ENCODE data around the gene ATP1B1.
A peak's percentile ranks its signal among the peaks of the same experiment; 100 is the strongest.

ATP1B1 gene

DNA sequence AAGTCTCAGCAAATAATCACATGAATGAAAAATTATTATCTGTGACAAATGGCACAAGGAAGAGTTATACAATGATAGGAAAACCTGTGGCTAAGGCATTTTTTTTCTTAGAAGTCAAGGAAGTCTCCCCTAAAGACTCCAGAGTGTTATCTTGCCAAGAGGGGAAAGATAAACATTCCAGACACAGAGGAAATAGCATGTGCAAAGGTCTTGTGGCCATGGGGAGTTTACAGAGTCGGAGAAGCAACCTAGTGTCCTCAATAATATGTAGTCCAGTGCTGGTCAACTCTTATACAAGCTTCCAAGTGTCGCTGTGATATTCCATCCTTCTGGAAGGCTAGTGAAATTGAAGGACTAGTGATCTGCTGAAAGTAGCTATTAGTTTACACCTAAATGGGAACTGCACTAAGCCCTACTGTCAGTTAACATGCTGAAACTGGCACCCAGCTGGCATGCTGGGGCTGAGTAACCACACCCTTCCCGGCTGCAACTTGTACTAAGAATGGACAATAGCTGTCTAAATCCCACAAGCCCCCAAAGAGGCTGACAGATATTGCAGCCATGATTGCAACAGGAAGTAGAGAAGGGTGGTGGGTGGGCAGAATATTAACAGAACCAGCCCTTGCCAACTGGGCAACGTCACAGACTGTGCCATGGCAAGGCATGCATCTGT lies 11.5 kb upstream of the ATP1B1 start:
- no peak for DNase-seq (ENCODE audit: low spot score)

DNA sequence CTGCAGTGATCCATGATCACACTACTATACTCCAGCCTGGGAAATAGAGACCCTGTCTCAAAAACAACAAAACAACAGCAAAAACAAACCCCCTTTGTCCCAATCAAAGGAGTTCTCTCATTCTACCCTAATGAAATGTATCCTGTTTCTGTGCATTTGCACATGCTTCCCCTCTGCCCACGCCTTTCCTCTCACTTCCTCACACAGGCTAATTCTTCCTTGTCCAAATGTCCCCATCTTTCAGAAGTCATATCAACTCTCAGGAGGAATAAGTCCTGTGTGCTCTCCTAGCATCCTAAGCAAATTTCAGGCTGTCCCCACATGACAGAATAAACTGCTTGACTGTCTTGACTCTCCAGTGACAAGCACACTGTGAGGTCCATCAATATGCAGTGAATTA lies 8.1 kb upstream of the ATP1B1 start:
- no peak for DNase-seq (ENCODE audit: low spot score)

DNA sequence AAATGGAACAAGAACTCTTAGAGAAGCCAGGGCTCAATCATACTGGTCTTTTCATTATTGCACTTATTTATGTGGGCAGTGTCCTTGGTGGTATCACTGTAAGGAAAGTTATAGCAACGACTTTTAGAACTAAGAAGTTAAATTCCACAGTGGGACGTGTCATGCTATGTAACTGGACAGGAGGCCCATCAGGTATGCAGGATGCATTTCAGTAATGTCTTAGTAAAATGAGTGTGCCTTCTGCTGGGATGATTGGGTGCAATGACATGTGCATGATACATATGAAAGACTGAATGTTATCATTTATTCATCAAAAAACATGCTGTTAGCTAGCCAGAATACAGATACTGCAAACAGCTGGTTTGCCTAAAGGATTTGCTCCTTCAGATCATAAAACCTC lies 6.9 kb upstream of the ATP1B1 start:
- no peak for DNase-seq (ENCODE audit: low spot score)

DNA sequence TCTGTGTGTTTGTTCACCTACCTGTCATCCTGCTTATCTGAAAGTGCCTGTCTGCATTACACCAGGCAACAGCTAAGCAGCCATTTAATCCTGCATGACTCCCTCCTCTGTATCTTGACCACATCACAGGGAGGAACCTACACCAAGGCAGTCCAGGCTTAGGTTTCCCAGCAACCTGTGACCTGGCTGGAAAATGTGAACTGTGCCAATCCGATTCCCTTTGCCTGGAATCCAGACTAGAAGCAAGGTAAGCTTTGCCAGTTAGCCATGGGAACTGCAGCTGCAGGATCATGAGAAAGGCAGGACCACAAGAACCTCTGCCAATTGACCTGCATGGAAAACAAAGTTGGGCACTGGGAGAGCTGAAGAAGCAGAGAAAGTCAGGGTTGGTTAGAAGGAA lies 6.3 kb upstream of the ATP1B1 start:
- DNase-seq (ENCODE audit: low spot score): no peak

DNA sequence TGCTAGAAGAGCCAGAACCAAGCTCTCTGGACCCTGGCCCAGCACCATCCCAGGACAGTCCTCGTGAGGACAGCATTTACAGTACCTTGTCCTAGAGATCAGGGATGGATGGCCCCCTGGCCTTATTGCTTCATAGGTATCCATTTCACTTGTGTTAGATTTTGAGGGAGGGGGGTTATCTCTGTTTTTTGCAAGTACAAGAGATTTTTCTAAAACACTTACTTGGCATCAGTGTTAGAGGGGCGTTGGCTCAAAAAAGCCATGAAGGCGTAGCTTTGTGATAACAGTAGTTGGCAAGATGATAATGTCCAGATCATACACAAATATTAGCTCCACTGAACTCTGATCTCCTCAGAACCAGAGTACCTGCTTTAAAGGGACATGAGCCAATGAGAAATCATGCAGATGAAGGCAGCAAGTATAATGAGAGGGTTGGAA lies 5.8 kb upstream of the ATP1B1 start:
- DNase-seq (ENCODE audit: low spot score): no peak

DNA sequence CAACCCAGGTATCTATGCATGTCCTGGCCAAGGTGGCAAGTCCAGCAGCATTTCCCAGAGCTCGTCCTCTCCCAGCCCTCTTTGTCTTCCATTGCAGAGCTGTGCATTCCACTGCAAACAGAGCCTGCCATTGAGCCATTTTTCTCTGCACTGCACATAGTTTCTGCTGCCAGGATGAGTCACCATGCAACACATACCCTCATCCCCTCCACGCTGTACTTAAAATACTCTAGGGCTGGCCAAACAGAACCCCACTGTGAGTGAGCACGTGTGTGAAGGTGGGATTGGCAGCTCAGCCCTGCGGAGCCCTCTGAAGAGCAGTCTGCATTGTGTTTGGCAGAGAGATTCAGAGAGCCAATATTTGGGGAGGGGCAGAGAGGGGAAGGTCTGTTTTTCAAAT lies 3.9 kb upstream of the ATP1B1 start:
- no peak for DNase-seq (ENCODE audit: low spot score)

DNA sequence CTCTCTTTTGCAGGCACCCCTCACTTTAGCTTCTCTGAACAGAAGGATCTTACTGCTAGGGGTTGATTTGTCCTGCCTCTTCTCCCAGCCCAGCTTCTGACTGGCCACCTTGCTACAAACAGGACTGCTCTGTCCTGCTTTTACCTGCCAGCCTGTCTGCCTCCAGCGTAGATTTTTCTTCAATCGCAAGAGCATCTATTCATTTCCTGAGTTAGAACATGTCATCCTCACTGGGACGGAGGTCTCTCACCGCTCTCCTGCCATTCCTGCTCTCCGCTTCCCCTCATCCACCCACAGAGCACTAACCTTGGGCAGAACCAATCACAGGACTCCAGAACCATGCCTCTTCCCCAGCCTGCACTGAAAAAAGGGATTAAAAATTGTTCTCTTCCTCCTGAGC lies 3.5 kb upstream of the ATP1B1 start:
- DNase-seq (ENCODE audit: low spot score): no peak

DNA sequence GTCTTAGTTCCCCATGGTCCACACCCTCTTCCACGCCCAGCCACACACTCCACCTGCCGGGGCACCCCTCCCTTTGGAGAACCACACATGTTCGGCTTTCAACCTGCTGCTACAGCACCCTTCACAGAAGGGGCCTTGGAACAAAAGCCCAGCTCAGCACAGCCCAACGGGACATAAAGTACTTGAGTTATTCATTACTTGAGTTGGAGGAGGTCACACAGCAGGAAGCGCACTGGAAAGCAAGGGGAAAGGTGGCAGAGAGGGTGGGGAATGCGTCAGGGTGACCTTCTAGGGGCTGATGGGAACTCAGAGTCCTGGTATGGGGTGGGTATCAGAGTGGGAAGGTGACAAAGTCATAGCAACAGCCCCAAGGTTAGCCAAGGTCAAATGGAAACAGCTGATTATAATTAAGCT lies 3.0 kb upstream of the ATP1B1 start:
- no peak for DNase-seq (ENCODE audit: low spot score)

DNA sequence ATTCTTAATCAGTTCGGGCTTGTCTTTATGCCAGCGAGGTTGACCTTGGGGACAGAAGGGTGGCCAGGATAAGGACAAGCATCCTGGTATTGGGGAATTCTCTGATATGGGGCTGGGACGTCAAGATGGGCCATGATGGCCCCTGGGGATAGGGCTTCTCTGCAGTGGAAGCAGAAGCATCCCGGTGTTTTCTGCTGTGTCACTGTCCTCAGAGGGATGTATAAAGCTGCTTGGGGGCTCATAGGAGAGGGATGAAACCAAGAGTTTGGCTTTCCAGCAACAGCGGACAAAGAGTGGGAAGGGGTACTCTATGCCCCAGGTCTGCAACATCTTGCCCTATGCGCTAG lies 1.4 kb upstream of the ATP1B1 start:
- no peak for DNase-seq (ENCODE audit: low spot score)

DNA sequence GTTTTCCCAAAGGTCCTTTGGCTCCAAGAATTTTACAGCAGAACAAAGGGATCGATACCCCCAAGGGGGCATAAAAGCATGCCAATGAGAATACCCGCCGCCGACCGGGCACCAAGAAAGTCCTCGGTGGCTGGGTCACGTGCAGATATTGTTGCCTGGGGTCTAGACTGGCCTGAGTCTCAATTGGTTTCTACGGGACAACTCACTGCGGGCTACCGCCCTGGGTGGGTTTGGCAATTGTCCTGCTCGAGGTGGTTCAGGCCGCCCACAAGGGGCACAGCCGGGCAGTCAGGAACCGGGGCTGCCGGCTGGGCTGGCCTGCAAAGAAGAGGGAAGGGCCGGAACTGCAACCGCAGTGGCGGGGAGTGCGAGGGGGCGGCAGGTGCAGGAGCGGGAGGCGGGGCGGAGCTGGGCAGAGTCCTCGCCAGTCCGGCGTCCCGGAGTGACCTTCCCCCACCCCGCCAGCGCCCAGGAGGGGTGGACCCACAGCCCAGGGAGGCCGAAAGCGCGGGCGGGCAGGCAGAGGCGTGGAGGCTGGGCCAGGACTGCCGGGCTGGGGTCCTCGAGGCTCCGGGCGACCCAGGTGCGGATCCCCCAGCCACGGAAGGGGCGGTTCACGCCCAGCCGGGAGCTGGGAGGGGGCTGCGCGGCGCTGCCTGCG lies 926 bp upstream of the ATP1B1 start:
- DNase-seq (ENCODE audit: low spot score): peak; percentile 75

DNA sequence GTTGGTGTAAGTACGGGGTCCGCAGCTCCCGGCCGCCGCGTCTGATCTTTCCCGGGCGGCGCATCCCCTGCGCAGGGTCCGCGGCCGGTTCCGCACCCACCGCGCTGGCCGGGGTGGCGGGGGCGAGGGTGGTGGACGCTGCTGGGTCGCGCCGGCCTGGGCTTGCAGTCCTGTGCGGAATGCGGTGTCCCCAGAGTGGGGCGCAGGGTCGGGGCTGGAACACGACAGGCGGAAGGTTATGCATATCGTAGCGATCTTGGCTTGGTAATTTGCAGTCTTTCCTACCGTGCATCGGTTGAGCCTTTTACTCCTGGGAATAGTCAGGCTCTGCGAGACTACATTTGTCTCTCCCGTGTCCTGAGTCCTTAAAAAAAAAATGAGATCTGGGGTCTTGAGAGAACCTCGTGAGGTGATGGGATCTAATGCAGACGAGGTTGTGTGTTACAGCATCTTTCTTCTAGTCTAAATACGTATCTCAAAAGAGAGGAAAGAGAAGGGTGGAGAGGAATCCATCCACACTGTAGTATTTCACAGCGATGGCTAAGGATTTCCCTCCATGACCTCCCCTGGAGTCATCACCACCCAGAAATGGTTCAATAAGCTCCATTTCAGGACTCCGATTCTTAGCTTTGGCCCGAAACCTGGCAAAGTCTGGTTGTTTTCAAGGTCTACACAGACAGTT lies 572 bp downstream of the ATP1B1 start:
- no peak for DNase-seq (ENCODE audit: low spot score)

DNA sequence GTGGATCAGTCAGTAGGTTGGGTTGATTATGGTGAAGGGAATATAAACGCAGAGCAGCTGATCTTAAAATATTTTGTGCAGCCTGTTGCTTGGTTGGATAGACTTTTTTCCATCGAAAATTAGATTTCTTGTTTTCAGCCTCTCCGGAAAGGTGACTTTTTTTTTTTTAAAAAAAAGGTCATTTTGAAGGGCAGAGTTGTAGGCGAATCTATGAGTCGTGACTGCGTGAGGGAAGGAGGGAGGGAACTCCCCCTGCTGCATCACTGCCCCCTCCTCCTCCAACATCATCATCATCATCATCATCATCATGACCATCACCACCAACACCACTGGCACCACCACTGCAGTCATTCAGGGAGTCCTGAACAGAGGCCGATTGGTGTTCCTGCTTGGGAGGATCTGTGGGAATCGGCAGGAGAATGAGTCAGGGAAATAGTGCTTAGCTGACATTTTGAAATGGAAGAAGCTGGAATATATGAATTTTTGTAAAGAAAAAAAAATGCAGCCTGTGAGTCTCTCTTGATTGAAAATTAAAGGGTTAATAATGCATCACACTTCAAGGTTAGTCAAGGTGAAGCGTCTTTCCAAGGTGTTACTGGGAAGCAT lies 1.2 kb downstream of the ATP1B1 start:
- no peak for DNase-seq (ENCODE audit: low spot score)

DNA sequence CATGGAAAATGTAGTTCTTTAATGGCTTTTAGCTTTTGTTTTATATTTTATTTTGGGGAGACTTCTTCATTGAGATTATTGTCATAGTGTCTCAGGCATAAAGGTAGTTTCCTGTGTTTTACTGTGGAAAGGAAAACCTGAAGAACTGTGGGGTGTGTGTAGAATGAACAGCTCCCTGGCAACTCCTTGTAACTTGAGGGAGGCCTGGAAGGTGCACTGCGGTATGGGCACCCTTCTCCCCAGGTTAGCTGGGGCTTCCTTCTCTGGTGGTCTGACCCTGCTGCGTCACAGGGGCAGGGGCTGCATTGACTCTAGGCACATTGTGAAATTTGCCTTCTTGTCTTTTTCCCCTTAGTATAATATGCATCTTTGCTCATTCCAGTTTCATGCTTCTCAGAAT lies 1.7 kb downstream of the ATP1B1 start:
- DNase-seq (ENCODE audit: low spot score): no peak

DNA sequence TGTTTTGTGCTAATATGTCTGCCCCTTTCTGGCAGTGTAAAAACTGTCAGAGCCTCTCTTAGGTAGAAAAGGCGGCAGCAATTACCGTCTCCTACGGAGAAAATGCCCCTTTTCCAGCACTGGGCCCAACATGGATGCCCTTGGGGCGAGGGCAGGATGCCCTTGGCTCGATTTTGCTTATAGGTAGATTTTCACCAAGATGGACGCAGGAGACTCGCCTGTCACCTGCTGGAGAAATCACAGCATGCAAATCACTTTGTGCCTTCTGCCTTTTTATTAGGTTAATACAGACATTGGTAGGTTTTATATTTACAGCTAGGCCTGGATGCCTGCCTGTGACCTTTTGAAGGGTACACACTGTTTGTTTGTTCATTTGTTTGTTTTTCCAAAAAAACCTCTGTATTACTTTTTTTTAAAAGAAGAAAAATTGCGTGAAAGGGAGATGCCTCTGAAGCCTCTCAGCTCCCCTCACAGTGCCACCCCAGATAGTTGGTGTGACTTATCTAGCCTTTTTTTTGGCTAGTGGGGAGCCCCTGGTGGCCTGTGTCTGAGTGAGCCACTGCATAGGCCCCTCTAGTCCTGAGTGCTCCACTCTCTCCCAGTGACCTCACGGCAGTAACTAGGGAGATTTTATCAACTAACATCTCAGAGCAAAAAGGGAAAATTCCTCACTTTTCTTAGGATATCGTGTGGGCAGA lies 2.5 kb downstream of the ATP1B1 start:
- DNase-seq (ENCODE audit: low spot score): no peak

DNA sequence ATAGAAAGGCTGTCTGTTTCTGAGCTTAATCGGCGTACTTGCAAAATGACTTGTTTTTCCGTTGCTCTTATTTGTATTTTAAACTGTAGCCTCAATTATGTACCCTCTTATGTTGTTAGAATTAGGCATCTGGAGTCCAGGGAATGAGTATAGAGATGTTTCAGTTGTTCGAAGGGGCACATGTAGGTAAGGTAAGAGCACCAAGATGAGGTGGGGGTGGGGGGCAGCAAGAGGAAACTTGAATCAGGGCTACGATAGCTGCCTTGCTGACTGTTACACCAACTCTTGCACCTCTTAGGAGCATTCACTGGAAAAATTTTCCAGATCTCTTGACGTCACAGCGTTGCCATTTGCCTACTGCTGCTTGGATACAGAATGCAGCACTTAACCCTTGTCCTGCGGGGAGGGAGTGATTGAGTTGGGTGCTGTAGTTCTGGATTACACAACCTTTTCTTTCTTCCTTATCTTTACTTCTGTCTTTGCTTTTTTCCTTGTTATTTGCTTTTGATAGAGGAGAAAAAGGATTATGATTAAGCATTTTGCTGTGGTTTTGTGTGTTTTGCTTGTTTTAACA lies 3.2 kb downstream of the ATP1B1 start:
- DNase-seq (ENCODE audit: low spot score): no peak

DNA sequence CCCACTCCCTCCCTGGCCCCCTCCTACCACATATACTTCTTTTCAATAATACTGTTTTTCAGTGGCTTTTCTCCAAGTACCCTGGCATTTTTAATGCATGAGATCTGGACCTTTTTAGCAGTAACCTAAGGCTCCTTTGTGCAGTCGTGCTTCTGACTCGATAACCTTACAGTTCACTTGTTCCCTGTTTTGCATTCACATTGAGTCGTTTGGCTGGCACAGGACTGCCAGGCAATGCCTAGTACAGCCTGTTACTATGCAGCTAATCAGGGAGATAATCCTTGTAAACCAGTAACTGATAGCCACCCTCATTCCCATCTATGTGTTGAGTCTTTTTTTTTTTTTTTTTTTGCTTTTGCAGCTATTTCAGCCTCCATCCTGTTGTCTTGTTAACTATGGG lies 3.7 kb downstream of the ATP1B1 start:
- DNase-seq (ENCODE audit: low spot score): no peak

DNA sequence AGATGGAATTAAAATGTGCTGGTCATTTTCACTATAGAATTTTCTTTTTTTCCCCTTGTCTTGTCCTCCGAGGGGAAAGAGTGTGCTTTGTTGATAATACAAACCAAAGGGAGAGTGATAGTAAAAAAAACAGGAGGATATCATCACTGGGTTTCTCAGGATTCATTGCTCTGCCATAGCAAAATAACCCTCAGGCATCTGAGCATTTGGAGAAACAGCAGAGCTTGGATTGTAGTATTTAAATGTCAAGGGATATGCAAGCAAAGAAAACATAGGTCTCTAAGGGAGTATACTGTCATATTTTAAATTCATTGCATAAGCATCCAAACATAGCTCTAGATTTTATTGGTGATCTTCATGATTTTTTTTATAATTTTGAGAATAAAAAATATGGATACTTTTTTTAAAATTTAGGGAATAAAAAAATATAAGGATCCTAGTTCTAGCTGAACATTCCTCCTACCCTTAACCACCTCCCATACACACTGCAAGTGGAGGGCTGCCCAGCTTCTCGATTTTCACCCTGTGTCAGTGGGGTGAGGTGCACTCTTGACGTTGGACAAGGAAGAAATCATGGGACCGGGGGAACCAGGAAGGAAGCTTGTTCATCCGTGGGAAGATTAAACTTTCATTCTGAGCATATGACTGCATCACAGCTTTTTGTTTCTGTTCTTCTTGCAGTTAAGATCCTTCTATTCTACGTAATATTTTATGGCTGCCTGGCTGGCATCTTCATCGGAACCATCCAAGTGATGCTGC lies 4.4 kb downstream of the ATP1B1 start:
- no peak for DNase-seq (ENCODE audit: low spot score)

DNA sequence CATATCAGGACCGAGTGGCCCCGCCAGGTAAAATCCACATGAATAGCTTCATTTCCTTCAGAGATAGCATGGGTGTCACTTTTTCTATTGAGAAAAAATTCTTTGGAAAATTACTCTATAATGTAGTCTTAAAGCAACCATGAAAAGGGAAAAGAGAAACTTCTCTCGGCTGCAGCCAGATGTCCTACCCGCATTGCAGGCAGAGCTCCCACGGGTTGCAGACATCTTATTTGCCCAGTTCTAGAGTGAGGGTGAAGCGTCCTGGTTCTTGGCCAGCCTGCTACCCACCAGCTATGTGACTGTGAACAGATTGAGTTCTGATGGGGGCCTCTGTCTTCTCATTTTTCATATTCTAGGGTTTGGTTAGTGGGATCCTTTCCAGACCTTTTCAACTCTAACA lies 5.0 kb downstream of the ATP1B1 start:
- no peak for DNase-seq (ENCODE audit: low spot score)

DNA sequence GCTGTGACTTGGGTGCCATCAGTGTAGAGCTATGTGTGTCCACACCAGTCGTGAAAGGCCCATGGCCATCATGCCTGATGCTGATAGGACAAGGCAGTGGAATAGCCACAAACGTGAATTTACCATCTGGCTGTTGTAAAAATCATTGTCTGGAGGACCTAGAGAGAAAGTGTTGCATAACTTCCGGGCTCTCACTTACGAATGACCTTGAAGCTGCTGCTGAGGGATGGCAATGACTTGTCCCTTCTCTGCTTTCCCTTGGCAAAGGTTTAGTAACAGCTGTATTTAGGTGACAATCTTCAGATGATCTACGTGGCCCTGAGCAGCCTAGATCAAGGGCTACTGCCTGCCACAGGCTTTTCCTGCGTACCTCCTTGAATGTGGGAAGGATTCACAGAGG lies 5.8 kb downstream of the ATP1B1 start:
- DNase-seq (ENCODE audit: low spot score): no peak

DNA sequence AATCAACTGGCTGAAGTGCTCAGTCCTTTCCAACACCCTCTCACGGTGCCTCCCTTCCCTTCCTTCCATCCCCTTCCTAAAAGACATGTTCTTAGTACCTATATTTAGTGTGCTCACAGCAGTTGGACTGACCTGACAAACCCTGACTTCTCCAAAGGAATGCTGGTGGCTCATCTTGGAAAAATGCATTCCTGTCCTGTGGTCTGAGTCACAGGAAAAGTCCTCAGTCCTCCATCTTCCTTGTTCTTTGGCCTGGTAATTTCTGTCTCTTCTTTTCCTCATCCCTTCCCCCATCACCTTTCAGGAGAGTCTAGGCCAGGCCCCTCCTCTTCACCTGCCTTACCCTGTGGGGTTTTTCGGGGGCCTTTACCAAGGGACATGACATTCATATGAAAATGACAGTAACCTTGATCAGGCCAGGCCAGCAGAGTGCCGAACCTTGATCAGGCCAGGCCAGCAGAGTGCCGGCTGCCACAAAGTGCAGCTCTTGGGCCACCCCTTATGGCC lies 7.2 kb downstream of the ATP1B1 start:
- DNase-seq (ENCODE audit: low spot score): no peak

DNA sequence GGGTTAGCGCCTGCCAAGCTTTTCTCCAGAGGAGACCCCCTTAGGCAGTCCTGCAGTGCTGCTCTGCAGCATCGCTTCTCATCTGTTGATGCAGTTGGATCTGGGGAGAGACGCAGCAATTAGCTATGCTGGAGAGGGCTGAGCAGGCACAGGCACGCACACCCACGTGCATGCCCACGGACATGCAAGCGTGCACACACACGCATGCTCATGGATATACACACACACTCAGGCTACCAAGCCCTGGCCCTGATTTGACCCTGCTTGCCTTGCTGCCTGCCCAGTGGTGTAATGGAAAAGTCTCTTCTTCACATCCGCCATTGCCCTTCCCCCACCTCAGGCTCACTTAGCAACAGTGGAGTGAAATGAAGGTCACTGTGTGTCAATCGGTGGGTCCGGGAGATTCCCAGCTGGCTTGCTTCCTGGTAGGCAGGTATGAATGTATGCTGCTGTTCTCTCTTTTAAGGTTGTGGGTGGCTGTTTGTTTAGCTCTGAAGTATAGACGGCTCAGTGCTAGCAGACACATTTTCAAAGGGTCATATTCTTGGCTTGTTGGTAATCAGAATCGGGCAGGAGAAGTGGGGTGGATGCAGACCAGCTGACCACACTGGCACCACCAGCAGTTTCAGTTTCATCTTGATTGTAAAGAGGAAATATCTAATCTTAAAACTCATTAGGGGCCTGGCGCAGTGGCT lies 9.5 kb downstream of the ATP1B1 start:
- DNase-seq (ENCODE audit: low spot score): no peak

Data from left forelimb (tissue), 1 donor.